IPS DF 4.7 (cell line): ENCODE results near the gene RBM39.
"Not testable (repeated sequence)": the region's sequence is repeated elsewhere in the genome, so short reads cannot be mapped to it uniquely, and the experiment has no call there.

Experiments
- DNase-seq: peaks from one replicate; pipeline ENCODE4 v3.0.0-alpha.2; 2013; ENCODE audit warnings: low spot score; ENCODE audit errors: extremely low read depth

Gene RBM39

DNA sequence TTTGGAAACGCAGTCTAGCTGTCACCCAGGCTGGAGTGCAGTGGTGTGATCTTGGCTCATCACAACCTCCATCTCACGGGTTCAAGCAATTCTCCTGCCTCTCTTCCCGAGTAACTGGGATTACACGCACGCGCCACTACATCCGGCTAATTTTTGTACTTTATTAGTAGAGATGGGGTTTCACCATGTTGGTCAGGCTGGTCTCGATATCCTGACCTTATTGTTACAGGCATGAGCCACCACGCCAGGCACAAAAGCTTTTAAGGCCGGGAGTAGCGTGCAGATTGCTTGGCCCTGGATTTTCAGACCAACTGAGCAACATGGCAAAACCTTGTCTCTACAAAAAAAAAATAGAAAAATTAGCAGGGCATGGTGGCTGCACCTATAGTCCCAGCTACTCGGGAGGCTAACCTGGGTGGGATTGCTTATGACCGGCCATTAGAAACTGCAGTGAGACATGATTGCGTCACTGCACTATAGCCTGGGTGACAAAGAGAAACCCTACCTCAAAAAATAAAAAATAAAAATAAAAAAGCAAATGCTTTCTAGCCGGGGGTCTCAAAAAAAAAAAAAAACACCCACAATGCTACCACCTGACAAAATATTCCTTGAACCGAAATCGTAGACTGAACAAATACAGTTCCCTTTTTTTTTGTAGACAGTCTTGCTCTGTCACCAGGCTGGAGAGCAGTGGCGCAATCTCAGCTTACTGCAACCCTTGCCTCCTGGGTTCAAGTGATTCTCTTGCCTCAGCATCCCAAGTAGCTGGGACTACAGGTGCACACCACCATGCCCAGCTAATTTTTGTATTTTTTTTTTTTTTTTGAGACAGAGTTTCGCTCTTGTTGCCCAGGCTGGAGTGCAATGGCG is 15.0 kb downstream of the RBM39 start:
- DNase-seq, result no peak

- no peak for DNase-seq
These were observed 17.5 kb downstream of the RBM39 start for GRCh38 chr20:35724321-35725230.

GRCh38 chr20:35723652-35724320 is 18.3 kb downstream of the RBM39 start:
- not testable (repeated sequence) for DNase-seq

GRCh38 chr20:35723275-35723639 is 18.8 kb downstream of the RBM39 start:
- DNase-seq, result not testable (repeated sequence)

DNA sequence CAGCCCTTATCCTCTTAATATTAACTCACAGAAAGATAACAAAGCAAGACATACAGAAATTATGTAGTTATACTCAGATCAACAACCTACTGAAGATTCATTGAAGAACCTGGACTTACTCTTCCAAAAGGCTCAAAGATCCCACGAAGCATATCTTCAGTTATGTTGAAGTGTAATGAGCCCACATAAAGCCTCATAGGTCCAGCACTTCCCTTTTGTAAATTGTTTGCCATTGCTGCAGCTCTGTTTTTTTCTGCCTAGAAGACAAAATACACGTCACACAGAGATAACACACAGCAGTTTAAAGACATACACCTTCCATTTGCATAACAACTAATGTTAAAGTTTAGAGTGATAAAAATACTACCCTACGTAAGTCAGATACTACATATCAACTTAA is 20.4 kb downstream of the RBM39 start:
- DNase-seq, result no peak

DNA sequence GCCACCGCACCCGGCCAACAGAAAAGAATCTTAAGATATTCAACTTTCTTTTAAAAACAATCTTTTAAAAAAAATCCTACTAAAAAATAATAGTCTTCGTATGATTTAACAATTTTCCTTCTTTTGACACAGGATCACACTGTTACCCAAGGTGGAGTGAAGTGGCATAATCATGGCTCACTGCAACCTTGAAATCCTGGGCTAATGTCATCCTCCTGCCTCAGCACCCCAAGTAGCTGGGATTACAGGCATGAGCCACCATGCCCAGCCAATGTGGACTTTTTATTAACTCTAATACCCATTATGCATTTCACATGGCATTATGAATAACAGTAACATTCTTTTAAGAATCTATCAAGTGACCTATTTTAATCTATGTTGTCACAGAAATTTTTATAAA is 20.8 kb downstream of the RBM39 start:
- no peak for DNase-seq

DNA sequence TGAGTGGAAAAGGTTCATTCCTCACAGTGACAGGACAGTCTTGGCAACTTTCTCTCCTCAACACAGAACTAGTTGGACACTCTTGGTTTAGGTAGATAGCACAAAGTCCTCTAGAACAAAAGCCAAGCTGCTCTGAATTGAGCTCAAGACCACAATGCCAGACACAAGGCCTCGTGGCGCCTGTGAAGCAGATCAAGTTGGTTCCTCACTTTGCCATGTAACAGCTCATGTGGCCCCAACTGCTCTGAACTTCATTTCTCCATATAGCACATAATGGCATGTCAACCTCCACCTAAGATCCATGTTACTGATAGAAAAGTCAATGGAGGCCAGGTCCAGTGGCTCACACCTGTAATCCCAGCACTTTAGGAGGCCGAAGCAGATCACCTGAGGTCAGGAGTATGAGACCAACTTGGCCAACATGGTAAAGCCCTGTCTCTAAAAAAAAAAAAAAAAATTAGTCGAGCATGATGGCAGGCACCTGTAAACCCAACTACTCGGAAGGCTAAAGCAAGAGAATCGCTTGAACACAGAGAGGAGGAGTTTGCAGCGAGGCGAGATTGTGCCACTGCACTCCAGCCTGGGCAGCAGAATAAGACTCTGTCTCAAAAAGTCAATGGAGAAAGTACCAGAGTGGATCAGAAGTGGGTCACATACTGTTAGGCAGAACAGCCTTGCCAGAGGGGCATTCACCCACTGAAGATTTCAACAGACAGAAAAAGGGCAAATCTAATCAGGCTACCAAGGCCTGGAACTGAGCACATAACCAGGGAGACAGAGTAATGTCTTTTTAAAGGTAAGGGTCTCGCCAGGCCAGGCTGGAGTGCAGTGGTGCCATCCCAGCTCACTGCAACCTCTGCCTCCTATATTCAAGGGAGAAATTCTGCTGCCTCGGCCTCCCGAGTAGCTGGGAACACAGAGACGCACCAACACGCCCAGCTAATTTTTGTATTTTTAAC is 21.6 kb downstream of the RBM39 start:
- no peak for DNase-seq

- no peak for DNase-seq
These were observed 22.3 kb downstream of the RBM39 start for GRCh38 chr20:35719717-35720116.

- no peak for DNase-seq
These were observed 23.0 kb downstream of the RBM39 start for GRCh38 chr20:35718972-35719635.

DNA sequence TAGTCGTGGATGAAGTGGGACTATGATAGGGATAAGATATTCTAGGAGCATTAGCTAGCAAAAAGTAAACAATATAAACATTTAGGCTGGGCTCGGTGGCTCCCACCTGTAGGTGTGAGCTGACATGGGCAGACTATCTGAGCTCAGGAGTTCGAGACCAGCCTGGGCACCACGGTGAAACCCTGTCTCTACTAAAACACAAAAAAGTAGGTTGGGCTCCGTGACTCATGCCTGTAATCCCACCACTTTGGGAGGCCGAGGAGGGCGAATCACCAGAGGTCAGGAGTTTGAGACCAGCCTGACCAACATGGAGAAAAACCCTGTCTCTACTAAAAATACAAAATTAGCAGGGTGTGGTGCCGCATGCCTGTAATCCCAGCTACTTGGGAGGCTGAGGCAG is 23.7 kb downstream of the RBM39 start:
- not testable (repeated sequence) for DNase-seq

GRCh38 chr20:35716330-35716729 is 25.7 kb downstream of the RBM39 start:
- no peak for DNase-seq

GRCh38 chr20:35715652-35716051 is 26.4 kb downstream of the RBM39 start:
- no peak for DNase-seq

GRCh38 chr20:35714127-35714526 is 27.9 kb downstream of the RBM39 start:
- DNase-seq, result no peak

- DNase-seq, result not testable (repeated sequence)
These were observed 28.9 kb downstream of the RBM39 start for GRCh38 chr20:35713120-35713519.

DNA sequence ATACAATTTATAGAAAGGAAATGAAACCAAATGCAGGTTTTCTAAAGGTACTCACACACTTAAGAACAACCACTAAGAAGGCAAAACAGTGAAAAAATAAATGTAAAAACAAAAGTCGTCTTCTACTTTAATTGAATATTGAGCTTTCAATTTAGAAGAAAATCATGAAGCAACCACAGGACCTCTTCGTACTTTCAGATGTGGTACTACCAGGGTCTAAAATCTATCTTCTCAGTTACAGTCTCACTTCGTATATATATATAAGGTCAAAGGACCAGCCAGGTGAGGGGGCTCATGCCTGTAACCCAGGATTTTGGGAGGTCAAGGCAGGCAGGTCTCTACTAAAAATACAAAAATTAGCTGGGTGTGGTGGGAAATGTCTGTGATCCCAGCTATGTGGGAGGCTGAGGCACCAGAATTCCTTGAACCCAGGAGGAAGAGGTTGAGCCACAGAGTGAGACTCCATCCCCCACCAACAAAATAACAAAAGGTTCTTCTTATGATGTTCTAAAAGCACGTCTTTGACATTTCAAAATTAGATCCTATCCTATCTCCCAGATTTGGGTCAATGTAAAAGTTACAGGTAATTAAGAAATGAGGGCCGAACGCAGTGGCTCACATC is 30.4 kb downstream of the RBM39 start:
- no peak for DNase-seq

DNA sequence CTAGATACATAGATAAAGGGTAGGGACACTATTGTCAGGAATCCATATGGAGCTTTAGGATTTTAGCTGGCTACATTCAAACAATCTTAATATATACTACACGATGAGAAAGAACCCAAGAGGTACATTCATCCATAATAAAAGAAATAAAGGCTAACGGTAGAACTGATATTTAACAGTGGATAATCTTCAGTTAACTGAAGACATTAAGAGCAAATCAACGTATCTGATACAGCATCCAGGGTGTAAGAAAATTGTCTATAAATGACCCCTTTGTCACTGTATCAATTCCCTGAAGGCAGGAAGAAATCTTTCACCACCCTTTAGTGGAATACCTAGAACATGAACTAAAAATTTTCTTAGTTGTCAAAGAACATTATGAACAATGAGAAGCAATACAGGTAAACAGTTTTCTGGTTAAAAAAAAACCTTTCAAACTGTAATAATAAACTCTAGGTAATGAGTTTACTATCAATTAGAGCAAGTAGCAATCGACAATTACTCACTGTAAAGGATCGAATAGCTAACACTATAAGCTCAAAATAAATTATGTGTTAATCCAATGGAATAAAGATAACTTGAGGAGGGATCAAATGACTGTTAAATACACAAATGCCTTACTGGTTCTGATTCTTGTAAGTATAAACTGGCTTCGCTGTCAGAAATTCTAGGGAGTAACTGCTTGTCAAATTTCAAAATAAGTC is 31.0 kb downstream of the RBM39 start:
- DNase-seq, result no peak

GRCh38 chr20:35710039-35710438 is 32.0 kb downstream of the RBM39 start:
- no peak for DNase-seq

- no peak for DNase-seq
These were observed 32.8 kb downstream of the RBM39 start for GRCh38 chr20:35709259-35709658.

- DNase-seq, result no peak
These were observed 33.6 kb downstream of the RBM39 start for GRCh38 chr20:35708502-35708901.
